ENCODE data around the gene UBTD2.

GRCh38 chr5:172302047-172302710, 18.6 kb upstream of the UBTD2 start:
- no peak for TF ChIP-seq POLR2A (IDR thresholded peaks at IDR 0.05)
- TF ChIP-seq CTCF (IDR thresholded peaks at IDR 0.05), result no peak
- TF ChIP-seq POLR2AphosphoS5 (IDR thresholded peaks at IDR 0.05), result no peak
